ENCODE data around the gene PTCD1.
"Not testable (repeated sequence)": the region's sequence is repeated elsewhere in the genome, so short reads cannot be mapped to it uniquely, and the experiment has no call there.

The PTCD1 gene

GRCh38 chr7:99390941-99391602 is 47.5 kb downstream of the PTCD1 start:
- no peak overlapping the region for H3K9ac ChIP-seq (ENCODE audit: low read depth in 1 of 2, low read length in 2 of 2)
- no peak overlapping the region for H3K27ac ChIP-seq (ENCODE audit: low read depth in 2 of 2, low read length in 2 of 2)
- H3K27me3 ChIP-seq (ENCODE audit: control insufficient read depth in 2 of 2, insufficient read depth in 2 of 2, low read length in 2 of 2), result no peaks in the 10 kb centered on the region
- H3K9me3 ChIP-seq (ENCODE audit: control insufficient read depth in 2 of 2, low read length in 2 of 2), result no peaks in the 10 kb centered on the region
- H3K4me1 ChIP-seq (ENCODE audit: control insufficient read depth in 2 of 2, insufficient read depth in 2 of 2, low read length in 2 of 2), result peaks cover 16 to 19% of the 10 kb centered on the region in 2 donors
- no peak overlapping the region for H3K4me3 ChIP-seq (ENCODE audit: low read length in 2 of 2)
- peaks cover 48 to 56% of the 10 kb centered on the region in 2 donors for H3K36me3 ChIP-seq (ENCODE audit: control insufficient read depth in 2 of 2, insufficient read depth in 2 of 2, low read length in 2 of 2)

GRCh38 chr7:99389772-99390171 is 48.8 kb downstream of the PTCD1 start:
- no peaks in the 10 kb centered on the region for H3K27me3 ChIP-seq (ENCODE audit: control insufficient read depth in 2 of 2, insufficient read depth in 2 of 2, low read length in 2 of 2)
- H3K27ac ChIP-seq (ENCODE audit: low read depth in 2 of 2, low read length in 2 of 2), result no peak overlapping the region
- H3K9ac ChIP-seq (ENCODE audit: low read depth in 1 of 2, low read length in 2 of 2), result no peak overlapping the region
- H3K4me3 ChIP-seq (ENCODE audit: low read length in 2 of 2), result no peak overlapping the region
- peaks cover 16 to 19% of the 10 kb centered on the region in 2 donors for H3K4me1 ChIP-seq (ENCODE audit: control insufficient read depth in 2 of 2, insufficient read depth in 2 of 2, low read length in 2 of 2)
- no peaks in the 10 kb centered on the region for H3K9me3 ChIP-seq (ENCODE audit: control insufficient read depth in 2 of 2, low read length in 2 of 2)
- H3K36me3 ChIP-seq (ENCODE audit: control insufficient read depth in 2 of 2, insufficient read depth in 2 of 2, low read length in 2 of 2), result peaks cover 42 to 43% of the 10 kb centered on the region in 2 donors

GRCh38 chr7:99387912-99388311 is 50.7 kb downstream of the PTCD1 start:
- no peaks in the 10 kb centered on the region for H3K9me3 ChIP-seq (ENCODE audit: control insufficient read depth in 2 of 2, low read length in 2 of 2)

GRCh38 chr7:99387239-99387635 is 51.4 kb downstream of the PTCD1 start:
- peaks cover 37 to 39% of the 10 kb centered on the region in 2 donors for H3K36me3 ChIP-seq (ENCODE audit: control insufficient read depth in 2 of 2, insufficient read depth in 2 of 2, low read length in 2 of 2)
- not testable (repeated sequence) for H3K27ac ChIP-seq (ENCODE audit: low read depth in 2 of 2, low read length in 2 of 2); H3K9me3 ChIP-seq (ENCODE audit: control insufficient read depth in 2 of 2, low read length in 2 of 2); H3K27me3 ChIP-seq (ENCODE audit: control insufficient read depth in 2 of 2, insufficient read depth in 2 of 2, low read length in 2 of 2); H3K4me1 ChIP-seq (ENCODE audit: control insufficient read depth in 2 of 2, insufficient read depth in 2 of 2, low read length in 2 of 2); H3K9ac ChIP-seq (ENCODE audit: low read depth in 1 of 2, low read length in 2 of 2); H3K4me3 ChIP-seq (ENCODE audit: low read length in 2 of 2)

More at GRCh38 chr7:99387912-99388311, 50.7 kb downstream of the PTCD1 start:
- H3K4me1 ChIP-seq (ENCODE audit: control insufficient read depth in 2 of 2, insufficient read depth in 2 of 2, low read length in 2 of 2), result peaks cover 7 to 8% of the 10 kb centered on the region in 2 donors
- H3K27ac ChIP-seq (ENCODE audit: low read depth in 2 of 2, low read length in 2 of 2), result no peak overlapping the region
- H3K27me3 ChIP-seq (ENCODE audit: control insufficient read depth in 2 of 2, insufficient read depth in 2 of 2, low read length in 2 of 2), result no peaks in the 10 kb centered on the region
- peaks cover 37 to 39% of the 10 kb centered on the region in 2 donors for H3K36me3 ChIP-seq (ENCODE audit: control insufficient read depth in 2 of 2, insufficient read depth in 2 of 2, low read length in 2 of 2)
- H3K4me3 ChIP-seq (ENCODE audit: low read length in 2 of 2), result no peak overlapping the region
- H3K9ac ChIP-seq (ENCODE audit: low read depth in 1 of 2, low read length in 2 of 2), result no peak overlapping the region

GRCh38 chr7:99386584-99387238 is 51.9 kb downstream of the PTCD1 start:
- Histone ChIP-seq H3K4me1 (ENCODE audit: control insufficient read depth in 2 of 2, insufficient read depth in 2 of 2, low read length in 2 of 2) (no peaks in the 10 kb centered on the region), H3K27me3 (ENCODE audit: control insufficient read depth in 2 of 2, insufficient read depth in 2 of 2, low read length in 2 of 2) (no peaks in the 10 kb centered on the region), H3K9ac (ENCODE audit: low read depth in 1 of 2, low read length in 2 of 2) (no peak overlapping the region), H3K4me3 (ENCODE audit: low read length in 2 of 2) (no peak overlapping the region), H3K27ac (ENCODE audit: low read depth in 2 of 2, low read length in 2 of 2) (no peak overlapping the region), H3K36me3 (ENCODE audit: control insufficient read depth in 2 of 2, insufficient read depth in 2 of 2, low read length in 2 of 2) (peaks cover 34 to 37% of the 10 kb centered on the region in 2 donors), H3K9me3 (ENCODE audit: control insufficient read depth in 2 of 2, low read length in 2 of 2) (no peaks in the 10 kb centered on the region)

- Histone ChIP-seq H3K27me3 (ENCODE audit: control insufficient read depth in 2 of 2, insufficient read depth in 2 of 2, low read length in 2 of 2) (no peaks in the 10 kb centered on the region), H3K27ac (ENCODE audit: low read depth in 2 of 2, low read length in 2 of 2) (no peak overlapping the region), H3K4me1 (ENCODE audit: control insufficient read depth in 2 of 2, insufficient read depth in 2 of 2, low read length in 2 of 2) (peaks cover 7 to 10% of the 10 kb centered on the region in 2 donors), H3K9me3 (ENCODE audit: control insufficient read depth in 2 of 2, low read length in 2 of 2) (no peaks in the 10 kb centered on the region), H3K4me3 (ENCODE audit: low read length in 2 of 2) (no peak overlapping the region), H3K36me3 (ENCODE audit: control insufficient read depth in 2 of 2, insufficient read depth in 2 of 2, low read length in 2 of 2) (peaks cover 29 to 30% of the 10 kb centered on the region in 2 donors), H3K9ac (ENCODE audit: low read depth in 1 of 2, low read length in 2 of 2) (no peak overlapping the region)
Observed at GRCh38 chr7:99385564-99385963, 53.0 kb downstream of the PTCD1 start.

- Histone ChIP-seq H3K9ac (ENCODE audit: low read depth in 1 of 2, low read length in 2 of 2) (no peak overlapping the region), H3K9me3 (ENCODE audit: control insufficient read depth in 2 of 2, low read length in 2 of 2) (no peaks in the 10 kb centered on the region), H3K27me3 (ENCODE audit: control insufficient read depth in 2 of 2, insufficient read depth in 2 of 2, low read length in 2 of 2) (no peaks in the 10 kb centered on the region), H3K4me1 (ENCODE audit: control insufficient read depth in 2 of 2, insufficient read depth in 2 of 2, low read length in 2 of 2) (peaks cover 16 to 20% of the 10 kb centered on the region in 2 donors), H3K36me3 (ENCODE audit: control insufficient read depth in 2 of 2, insufficient read depth in 2 of 2, low read length in 2 of 2) (peaks cover 21 to 24% of the 10 kb centered on the region in 2 donors), H3K27ac (ENCODE audit: low read depth in 2 of 2, low read length in 2 of 2) (no peak overlapping the region), H3K4me3 (ENCODE audit: low read length in 2 of 2) (no peak overlapping the region)
Observed at GRCh38 chr7:99384523-99384922, 54.1 kb downstream of the PTCD1 start.

- Histone ChIP-seq H3K27ac (ENCODE audit: low read depth in 2 of 2, low read length in 2 of 2) (no peak overlapping the region), H3K27me3 (ENCODE audit: control insufficient read depth in 2 of 2, insufficient read depth in 2 of 2, low read length in 2 of 2) (no peaks in the 10 kb centered on the region), H3K9ac (ENCODE audit: low read depth in 1 of 2, low read length in 2 of 2) (peak overlapping the region in 1 of 2 donors; percentile 17), H3K4me1 (ENCODE audit: control insufficient read depth in 2 of 2, insufficient read depth in 2 of 2, low read length in 2 of 2) (peaks cover 18 to 23% of the 10 kb centered on the region in 2 donors), H3K9me3 (ENCODE audit: control insufficient read depth in 2 of 2, low read length in 2 of 2) (no peaks in the 10 kb centered on the region), H3K4me3 (ENCODE audit: low read length in 2 of 2) (no peak overlapping the region), H3K36me3 (ENCODE audit: control insufficient read depth in 2 of 2, insufficient read depth in 2 of 2, low read length in 2 of 2) (peaks cover 20 to 22% of the 10 kb centered on the region in 2 donors)
Observed at GRCh38 chr7:99383791-99384370, 54.7 kb downstream of the PTCD1 start.

GRCh38 chr7:99383203-99383602 is 55.4 kb downstream of the PTCD1 start:
- Histone ChIP-seq H3K27me3 (ENCODE audit: control insufficient read depth in 2 of 2, insufficient read depth in 2 of 2, low read length in 2 of 2) (no peaks in the 10 kb centered on the region), H3K4me1 (ENCODE audit: control insufficient read depth in 2 of 2, insufficient read depth in 2 of 2, low read length in 2 of 2) (peaks cover 19 to 23% of the 10 kb centered on the region in 2 donors), H3K9ac (ENCODE audit: low read depth in 1 of 2, low read length in 2 of 2) (no peak overlapping the region), H3K4me3 (ENCODE audit: low read length in 2 of 2) (no peak overlapping the region), H3K27ac (ENCODE audit: low read depth in 2 of 2, low read length in 2 of 2) (no peak overlapping the region), H3K9me3 (ENCODE audit: control insufficient read depth in 2 of 2, low read length in 2 of 2) (no peaks in the 10 kb centered on the region), H3K36me3 (ENCODE audit: control insufficient read depth in 2 of 2, insufficient read depth in 2 of 2, low read length in 2 of 2) (peaks cover 17 to 18% of the 10 kb centered on the region in 2 donors)

- peak overlapping the region in 1 of 2 donors; percentile 88 for H3K27ac ChIP-seq (ENCODE audit: low read depth in 2 of 2, low read length in 2 of 2)
- H3K9me3 ChIP-seq (ENCODE audit: control insufficient read depth in 2 of 2, low read length in 2 of 2), result no peaks in the 10 kb centered on the region
- no peak overlapping the region for H3K9ac ChIP-seq (ENCODE audit: low read depth in 1 of 2, low read length in 2 of 2)
- no peak overlapping the region for H3K4me3 ChIP-seq (ENCODE audit: low read length in 2 of 2)
- peaks cover 9 to 13% of the 10 kb centered on the region in 2 donors for H3K36me3 ChIP-seq (ENCODE audit: control insufficient read depth in 2 of 2, insufficient read depth in 2 of 2, low read length in 2 of 2)
- peaks cover 19 to 23% of the 10 kb centered on the region in 2 donors for H3K4me1 ChIP-seq (ENCODE audit: control insufficient read depth in 2 of 2, insufficient read depth in 2 of 2, low read length in 2 of 2)
- H3K27me3 ChIP-seq (ENCODE audit: control insufficient read depth in 2 of 2, insufficient read depth in 2 of 2, low read length in 2 of 2), result no peaks in the 10 kb centered on the region
Observed at GRCh38 chr7:99381664-99382075, 56.9 kb downstream of the PTCD1 start.

Measured in mucosa of rectum (tissue), 2 donors.